Measurements from ENCODE around the gene WNT7B.

GRCh38 chr22:46021577-46021976, 44.6 kb upstream of the WNT7B start:
- no peak for TF ChIP-seq CTCF (IDR thresholded peaks at IDR 0.05)
- TF ChIP-seq POLR2A (IDR thresholded peaks at IDR 0.05): no peak
